Activated T-cell treated with anti-CD3 and anti-CD28 coated beads for 1 hour (primary cell): Measurements from ENCODE around the gene ZIC1.

Experiments
- DNase-seq: peaks from one replicate; pipeline ENCODE4 v3.0.0-alpha.2; 2020; ENCODE audit warnings: low read depth

ZIC1 gene

DNA sequence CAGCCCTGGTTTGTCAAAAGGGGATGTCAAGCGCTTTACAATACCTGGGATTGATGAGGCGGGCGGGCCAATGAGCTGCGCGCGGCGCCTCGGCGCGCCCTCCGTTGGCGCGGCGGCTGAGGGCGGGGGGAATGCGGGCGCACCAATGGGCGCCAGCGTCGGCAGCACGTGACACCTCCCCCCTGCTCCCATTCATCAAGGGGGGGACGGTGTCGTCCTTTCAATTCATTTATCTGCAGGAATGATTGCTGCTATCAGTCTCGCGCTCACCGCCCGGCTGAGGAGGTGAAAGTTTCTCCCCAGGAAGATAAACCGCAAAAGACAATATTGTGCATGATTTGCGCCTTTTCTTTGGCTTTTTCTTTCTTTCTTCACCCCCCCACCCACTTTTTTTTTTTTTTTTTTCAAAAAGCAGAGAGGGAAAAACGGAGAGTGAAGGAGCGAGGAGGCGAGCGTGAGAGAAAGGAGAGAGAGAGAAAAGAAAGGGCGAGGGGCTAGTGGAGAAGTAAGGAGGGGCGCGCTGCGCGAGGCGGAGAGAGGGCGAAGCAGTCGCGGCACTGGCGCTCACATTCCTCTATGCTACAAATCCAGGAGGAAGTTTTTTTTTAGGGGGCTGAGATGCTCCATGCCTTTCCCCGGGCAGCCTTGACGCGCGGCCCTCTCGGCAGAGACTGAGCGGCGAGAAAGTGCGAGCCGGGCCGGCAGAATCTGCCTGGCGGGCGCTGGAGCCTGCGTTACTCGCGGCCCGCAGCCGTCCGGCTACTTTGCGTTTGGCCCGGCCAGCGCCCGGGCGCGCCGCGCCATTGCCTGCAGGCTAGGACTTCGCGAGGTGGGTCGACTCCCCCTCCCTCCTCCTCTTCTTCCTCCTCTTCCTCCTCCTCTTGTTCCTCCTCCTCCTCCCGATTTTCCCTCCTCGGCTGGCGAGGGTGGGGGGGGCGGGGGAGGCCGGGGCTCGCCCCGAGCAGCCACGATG, at the start of gene ZIC1:
TSS of gene ZIC1 (plus strand) at position 223 of the 973 bp plus-strand sequence. CDS start at position 971, 748 bp downstream.
- no peak for DNase-seq

GRCh38 chr3:147360051-147360439, 49.1 kb upstream of the ZIC1 start:
- DNase-seq = no peak

DNA sequence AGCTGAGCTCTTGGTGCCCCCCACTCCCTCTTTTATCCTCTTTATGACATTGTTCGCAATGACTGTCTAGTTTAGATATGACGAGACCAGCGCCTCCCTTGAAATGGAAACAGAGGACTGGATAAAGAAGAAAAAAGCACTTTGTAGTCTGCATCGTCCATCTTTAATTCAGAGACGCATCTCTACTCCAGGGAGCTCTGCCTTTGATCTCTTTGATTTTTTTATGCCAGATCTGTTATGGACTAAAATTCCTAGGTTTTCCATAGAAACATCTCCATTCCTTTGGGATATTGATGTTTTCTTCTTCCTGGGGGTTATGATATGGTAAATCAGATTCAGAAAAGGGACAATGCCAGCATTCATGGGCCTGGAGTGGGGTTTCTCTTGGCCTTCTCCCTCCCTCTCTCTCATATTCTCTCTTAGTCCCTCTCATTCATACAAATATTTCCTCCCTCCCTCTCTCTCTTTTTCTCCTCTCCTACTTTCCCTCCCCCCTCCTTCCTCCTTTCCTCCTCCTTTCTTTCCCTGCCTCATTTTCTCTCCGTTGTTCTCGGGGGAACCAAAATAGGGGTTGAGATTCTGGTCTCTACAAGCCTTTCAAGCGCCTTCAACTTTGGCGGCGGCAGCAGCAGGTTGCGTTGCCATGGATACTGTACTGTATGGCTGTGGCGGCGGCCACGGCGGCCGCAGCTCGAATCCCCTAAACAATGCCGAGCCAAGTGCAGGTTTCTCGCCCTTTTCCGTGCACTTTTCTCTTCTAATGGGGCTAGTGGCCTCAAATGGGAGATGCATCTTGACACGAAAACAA, 48.3 kb upstream of the ZIC1 start:
- DNase-seq = no peak

- no peak for DNase-seq
Observed at GRCh38 chr3:147361454-147362420, 47.4 kb upstream of the ZIC1 start.

GRCh38 chr3:147364771-147365170, 44.4 kb upstream of the ZIC1 start:
- DNase-seq = no peak

DNA sequence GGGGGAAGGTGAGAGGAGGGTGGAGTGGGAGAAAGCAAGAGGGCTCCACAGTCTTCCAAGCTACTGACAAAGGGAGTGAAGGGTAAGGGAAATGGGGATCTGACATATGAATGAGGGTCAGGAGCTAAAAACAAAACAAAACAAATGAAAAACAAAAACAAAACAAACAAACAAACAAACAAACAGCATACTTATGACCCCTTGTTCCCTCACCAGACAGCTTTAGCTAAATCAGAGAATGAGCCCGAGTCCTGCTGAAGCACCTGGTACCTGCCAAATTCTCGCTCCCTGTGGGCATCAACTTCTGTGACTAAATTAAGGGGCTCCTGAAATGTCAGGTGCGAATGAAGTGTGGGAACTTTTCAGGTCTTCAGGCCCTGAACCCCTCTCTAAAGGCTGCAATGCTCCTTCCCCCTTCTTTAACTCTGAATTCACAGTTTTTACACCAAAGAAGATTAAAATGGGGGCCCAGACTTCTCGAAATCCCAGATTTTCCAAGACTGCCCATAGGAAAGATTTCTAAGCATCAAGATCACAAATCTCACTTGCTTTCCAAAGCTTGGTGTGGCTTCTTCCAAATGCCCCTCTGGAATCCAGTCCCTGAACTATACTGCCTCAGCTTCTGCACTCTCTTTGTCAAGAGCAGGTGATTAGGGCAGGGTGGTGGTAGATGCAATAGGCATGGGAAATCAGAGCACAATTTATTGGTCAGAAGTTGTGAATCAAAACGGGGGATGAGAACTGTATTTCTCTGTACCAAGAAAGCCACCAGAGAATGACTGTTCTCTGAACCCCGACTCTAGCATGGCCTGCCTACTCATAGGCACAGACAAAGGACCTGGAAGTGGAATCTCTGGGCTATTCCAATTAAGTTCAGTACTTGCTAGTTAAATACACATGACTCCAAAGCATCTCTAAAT, 43.7 kb upstream of the ZIC1 start:
- DNase-seq = no peak

DNA sequence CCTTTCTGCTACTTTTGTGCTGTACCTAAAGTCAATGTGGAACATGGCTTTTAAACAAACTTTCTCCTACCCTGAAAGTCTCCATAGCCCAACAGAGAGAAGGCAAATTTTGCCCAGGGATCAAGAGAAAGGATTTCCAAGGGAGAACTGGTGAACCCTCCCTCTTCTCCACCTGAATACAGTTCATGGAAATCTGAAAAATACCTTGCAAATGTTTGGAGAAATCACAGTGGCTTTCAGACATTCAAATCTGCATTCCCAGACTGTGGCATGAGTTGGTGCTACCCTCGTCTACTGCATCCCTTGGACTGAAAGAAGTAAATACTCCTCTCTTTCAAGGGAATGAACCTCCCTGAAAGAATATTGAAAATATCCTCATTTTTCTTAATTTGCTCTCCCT, 41.5 kb upstream of the ZIC1 start:
- DNase-seq = no peak

DNA sequence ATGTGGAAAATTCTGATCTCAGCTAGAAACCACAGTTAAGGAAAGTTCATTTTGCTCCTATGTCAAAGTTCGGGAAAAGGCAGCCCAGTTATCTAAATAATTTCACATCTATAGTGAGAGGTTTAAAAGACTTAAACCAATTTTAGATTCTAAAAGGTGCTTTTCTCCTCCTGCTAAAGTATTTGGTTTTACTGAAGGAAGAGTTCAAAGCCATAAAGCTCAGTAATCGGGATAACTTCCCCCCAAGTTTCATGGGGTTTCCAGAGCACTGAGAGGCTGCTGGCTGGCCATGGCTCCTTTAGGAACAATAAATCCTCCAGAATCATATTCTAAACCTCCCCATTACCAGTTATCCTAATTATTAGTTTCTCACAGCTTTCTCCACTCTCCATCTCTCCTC, 41.0 kb upstream of the ZIC1 start:
- DNase-seq = no peak

- DNase-seq = no peak
Observed at GRCh38 chr3:147368561-147369221, 40.5 kb upstream of the ZIC1 start.

DNA sequence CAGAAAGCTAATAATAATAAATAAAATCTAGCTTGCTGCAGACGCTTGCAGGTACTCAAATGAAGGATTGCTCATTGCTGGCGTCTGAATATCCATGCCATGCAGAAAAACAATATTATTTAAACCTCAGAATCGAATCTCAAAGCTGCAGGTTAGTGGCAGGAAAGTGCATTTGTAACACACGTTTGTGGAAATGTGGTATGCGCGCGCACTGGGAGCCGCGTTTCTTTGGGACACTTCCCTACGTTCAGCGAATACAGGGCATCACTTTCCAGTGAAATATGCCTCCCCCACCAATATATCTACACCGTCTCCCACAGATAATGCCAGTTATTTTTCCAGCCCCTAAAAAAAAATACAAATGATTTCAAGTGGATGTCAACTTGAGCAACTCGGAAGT, 39.9 kb upstream of the ZIC1 start:
- DNase-seq = no peak

- no peak for DNase-seq
Observed at GRCh38 chr3:147369661-147370123, 39.5 kb upstream of the ZIC1 start.

- no peak for DNase-seq
Observed at GRCh38 chr3:147370349-147370748, 38.8 kb upstream of the ZIC1 start.

DNA sequence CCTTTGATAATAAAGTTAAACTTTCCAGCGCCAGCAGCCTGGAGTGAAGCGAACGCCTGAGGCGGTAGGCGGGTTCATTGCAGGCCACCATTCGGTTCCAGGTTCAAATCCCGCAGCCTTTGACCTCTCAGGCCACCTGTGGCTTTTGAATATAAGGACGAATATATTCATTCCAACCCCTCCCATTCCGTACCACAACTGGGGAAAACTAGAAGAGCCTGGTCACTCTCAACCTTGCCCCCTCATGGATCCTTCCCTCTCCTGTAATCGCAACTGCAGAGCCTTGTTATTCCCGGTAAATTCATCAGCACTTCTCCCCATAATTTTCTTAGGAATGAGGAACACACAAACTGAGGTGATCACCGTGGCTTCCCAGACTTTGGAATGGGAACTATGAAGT, 38.0 kb upstream of the ZIC1 start:
- DNase-seq = no peak

DNA sequence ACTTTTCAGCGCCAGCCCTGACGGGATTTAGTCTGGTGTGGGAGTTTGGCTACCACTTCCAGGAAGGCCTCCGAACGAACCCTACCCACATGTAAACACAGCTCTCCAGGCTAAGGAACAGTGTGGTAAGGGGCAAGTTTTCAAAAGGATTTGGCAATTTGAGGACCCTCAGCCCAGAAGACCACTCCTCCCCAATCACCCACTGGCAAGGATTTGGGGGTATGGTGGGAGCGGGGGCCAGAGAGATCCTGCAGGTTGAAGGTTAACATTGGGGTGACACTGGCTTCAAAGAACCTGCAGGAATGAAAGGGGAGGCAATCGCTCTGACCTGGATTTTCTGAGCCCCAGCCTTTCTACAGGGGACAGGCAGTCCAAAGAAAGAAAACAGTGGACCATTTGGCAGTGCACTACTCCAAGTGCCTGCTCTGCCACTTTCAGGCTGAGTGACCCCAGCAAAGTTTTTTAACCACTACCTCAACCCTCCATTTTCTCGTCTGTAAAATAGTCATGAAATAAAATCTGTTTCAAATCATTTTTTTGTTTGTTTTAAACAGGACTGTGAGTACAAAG, 37.3 kb upstream of the ZIC1 start:
- no peak for DNase-seq

DNA sequence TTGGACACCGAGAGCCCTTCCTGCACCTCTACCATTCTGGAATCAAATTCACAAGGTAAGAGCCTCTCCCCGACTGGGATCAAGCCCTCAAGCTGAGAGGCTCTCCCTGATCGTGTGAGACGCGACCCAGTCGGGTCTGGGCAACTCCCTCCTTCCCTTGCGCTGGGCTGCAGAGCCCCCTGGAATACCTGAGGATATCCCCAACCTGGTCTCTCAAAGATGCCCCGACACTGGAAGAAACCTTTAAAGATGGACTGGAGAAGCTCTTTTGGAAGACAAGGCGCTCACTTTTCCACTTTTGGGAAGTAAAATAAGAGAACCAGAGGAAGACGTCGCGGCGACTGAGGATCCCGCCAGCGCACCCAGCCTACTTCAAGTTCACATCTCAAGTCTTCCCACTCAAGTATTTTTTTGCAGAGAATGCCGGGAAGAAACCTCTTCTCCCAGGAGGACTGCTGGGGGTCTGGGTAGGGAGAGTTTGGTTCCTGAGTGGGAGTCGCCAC, 36.6 kb upstream of the ZIC1 start:
- no peak for DNase-seq

DNA sequence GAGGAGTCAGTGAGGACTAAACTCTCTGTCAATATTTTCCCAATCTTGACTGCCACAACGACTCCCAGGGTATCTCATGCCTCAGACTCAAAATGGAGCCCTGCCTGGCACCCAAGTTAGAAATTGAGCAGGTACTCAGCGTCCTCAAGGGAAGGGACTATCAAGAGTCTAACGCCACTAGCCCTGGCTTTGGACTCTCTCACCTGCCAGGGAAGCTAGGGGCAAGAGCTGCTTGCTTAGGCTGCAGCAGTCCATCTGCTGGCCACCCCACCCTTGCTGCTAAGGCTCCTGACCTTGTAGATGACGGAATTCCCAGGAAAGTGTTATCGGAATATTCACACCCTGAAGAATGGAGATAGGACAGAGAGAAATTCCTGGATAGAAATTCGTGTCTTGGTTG, 35.9 kb upstream of the ZIC1 start:
- no peak for DNase-seq

DNA sequence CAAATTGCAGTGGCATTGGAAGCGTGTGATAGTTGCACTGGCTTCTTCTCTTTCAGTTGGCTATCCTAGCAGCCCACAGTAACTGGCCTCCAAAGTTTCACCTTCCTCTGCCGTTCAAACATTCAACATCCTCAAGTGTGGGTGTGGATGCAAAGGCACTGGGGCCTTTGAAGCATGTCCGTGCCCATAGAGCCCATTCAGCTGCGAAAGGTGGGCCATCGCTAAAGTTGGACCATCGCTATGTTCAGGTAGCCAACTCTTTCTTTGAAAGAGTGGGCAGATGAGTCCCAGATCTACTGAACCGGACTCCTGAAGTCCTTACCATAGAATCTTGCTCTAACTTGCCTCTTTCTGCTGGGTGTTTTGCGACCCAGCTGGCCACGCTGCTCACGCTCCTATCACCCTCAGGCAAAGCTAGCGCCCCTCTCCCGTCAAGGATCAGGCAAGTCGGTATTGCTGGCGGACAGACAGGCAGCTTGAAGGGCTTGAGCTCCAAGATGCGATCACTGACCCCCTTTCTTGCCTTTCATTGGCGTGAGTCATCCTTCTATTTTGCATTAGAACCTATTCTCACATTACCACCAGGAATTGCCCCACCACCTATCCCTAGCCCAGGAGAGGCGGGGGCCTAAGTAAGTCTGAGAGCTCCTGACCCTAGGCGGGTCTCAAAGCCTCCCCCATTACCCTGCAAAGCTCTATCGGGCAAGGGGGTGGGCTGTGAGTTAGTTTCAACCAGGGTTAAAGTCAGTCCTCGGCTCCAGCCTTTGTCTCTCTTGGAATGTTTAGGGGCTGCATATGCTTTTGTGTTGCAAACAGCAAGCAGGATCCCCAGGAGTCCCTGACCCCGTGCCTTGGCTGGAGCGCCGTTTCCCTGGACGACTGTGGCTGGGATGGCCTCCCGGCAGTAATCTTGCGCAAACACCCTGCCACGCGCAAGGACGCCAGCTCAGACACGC, 31.5 kb upstream of the ZIC1 start:
- no peak for DNase-seq

DNA sequence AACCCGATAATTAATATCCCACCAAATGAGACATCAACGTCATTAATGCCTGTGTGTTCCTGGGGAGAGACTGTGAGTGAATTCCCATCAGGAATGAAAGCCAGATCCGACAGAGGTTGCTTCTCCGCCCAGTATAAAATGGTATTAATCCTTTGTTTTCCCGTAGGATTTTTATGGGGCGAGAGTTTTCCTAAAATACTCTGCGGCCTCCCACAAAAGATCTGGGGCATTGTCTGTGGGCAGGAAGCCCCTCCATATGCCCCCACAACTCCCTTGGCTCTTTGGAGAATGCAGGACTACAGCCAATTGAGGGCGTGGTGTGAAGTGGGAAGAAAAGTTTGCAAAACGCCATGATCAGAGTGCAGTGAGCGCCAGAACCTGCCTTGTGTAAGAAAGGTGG, 29.5 kb upstream of the ZIC1 start:
- DNase-seq = no peak
